ENCODE results near the gene THOC6.
A peak's percentile ranks its signal among the peaks of the same experiment; 100 is the strongest.

Gene THOC6

GRCh38 chr16:2992383-2993081, 31.3 kb upstream of the THOC6 start:
- no peak for DNase-seq

- DNase-seq: no peak
Measured at GRCh38 chr16:2996298-2996697, 27.5 kb upstream of the THOC6 start.

DNA sequence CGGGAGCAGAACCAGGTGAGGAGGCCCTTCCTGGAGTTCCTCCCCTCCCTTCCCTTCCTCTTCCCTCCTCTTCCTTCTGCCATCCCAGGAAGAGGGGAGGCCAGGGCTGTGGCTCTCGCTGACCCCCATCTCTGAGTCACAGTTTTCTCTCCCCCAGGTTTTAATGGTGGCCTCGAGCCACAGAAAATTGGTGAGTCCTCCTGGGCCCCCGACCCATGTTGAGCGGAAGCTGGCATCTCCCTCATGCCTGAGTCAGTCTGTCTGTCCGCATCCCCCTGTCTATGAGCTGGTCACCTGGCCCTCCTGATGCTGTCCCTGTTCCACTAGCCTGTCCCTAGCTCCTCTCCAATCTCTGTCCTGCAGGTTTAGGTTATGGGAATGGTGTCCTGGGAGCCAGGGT, 23.9 kb upstream of the THOC6 start:
- no peak for DNase-seq

GRCh38 chr16:3000540-3000939, 23.3 kb upstream of the THOC6 start:
- no peak for DNase-seq

- DNase-seq: no peak
Measured at GRCh38 chr16:3001316-3001715, 22.5 kb upstream of the THOC6 start.

- peak; percentile 98 for DNase-seq
Measured at GRCh38 chr16:3003582-3004270, 20.1 kb upstream of the THOC6 start.

- no peak for DNase-seq
Measured at GRCh38 chr16:3004319-3004718, 19.5 kb upstream of the THOC6 start.

- no peak for DNase-seq
Measured at GRCh38 chr16:3004781-3005284, 19.0 kb upstream of the THOC6 start.

DNA sequence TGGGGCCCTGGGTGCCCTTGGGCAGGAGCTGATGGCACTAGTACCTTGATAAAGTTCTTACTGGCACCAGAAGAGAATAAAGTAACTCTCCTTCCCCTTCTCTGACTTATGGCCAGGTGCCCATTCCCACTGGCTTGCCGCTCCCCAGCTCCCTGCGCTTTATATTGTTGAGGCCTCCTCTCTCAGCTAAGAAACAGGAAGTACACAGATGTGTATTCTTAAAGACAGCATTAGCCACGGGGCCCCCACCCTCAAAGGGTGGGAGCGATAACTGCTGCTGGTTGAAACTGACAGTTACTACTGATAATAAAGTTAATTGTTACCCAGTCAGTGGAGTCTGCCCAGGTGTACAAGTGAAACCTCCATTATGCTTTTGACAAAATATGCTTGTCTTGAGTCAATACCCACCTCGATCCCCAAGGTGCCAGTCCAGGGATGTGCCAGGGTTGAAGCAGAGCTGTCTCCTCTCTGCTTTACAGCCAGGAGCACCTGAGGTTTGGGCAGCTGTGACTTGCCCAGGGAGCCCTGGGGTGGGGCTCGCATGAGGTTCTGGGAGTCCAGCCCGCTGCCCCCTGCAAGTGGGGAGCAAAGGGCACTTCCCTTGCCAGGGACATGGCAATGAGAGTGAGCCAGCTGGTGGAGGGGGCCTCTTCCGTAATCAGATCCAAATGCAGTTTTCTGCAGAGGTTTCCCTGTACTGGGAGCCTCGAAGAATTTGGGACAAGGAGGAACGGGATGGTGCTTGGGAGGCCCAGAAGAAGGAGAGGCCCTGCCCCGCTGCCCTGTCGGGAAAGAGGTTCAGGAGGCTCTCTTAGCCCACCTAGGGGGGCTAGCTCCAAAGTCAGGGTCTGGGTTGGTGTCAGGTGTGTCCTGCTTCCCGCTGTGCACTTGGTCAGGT, 16.5 kb upstream of the THOC6 start:
- DNase-seq: no peak

DNA sequence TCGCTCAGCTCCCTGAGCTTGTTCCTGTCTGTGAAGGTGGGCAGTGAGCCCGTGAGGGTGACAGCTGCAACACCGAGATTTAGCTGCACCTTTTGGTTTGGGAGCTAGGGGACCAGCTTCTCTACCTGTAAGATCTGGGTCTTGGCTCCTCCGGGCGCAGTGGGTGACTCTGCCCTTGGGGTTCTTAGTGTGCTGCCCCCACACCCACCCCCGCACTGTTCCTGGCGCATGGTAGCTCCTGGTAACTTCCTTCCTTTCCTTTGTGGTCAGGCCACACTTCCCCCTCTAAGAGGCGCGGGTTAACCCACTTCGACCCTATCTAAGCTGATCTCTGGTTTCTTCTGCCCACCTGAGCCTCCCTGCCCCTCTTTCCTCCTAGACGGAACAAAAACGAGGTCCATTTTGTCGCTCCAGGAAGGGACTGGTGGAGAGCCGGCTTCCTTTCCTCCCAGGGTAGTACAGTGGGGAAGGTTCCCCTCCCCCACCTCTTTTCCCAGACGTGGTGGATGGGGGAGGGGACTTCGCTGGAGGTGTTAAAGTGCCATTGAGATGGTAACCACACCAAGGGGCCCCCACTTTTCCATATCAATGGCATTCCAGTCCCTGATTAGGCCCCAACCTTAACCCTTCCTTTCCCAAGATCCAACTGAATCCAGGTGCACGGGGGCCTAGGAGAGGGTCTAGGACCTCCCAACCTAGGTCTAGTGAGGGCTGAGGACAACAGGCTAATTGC, 15.7 kb upstream of the THOC6 start:
- no peak for DNase-seq

DNA sequence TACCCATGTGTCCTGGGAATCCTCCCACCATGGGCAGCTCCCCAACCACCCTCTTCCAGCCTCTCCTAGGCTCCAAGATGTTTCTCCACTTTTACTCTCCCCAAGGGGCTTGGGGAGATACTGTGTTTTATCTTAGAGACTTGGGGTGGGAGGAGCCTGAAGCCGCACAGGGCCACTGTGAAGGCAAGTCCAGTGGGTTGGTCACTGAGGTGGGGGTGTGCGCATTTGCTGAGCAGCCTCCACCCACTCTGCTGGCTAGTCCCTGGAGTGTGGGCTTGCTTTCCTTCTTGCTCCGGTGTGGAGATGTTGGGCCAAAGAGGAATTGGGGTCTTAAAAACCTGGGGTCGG, 15.2 kb upstream of the THOC6 start:
- no peak for DNase-seq

DNA sequence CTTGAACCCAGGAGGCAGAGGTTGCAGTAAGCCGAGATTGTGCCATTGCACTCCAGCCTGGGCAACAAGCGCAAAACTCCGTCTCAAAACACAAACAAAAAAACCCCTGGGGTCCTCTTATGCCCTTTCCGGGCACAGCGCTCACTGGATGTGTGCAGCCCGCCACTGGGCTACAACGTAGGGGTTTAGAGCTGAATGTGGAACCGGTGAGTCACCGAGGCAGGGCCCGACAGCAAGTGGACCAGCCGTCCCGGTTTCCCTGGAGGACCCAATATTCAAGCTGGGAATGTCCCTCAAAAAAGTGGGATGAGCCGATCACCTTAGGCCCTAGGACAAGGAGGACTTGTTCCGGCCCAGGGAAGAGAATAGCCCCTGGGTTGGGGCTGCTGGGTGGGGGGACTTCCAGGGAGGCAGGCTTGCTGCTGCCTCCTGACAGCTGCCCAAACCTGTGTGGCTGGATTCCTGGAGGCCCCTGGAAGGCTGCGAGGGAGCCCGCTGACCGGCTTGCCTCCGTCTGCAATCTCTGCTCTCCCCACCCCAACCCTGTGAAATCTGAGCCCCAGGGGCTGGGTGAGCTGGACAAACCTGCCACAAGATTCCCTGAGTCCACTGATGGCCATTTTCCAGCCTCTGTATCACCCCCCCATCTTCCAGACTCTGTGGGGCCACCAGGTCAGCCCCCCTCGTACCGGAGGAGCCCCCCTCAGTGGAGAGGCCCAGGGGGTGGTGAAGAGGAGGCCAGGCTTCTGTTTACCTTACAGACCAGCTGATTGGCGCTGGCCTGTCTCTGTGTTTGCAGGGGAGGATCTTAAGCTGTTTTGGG, 14.1 kb upstream of the THOC6 start:
- DNase-seq: no peak

DNA sequence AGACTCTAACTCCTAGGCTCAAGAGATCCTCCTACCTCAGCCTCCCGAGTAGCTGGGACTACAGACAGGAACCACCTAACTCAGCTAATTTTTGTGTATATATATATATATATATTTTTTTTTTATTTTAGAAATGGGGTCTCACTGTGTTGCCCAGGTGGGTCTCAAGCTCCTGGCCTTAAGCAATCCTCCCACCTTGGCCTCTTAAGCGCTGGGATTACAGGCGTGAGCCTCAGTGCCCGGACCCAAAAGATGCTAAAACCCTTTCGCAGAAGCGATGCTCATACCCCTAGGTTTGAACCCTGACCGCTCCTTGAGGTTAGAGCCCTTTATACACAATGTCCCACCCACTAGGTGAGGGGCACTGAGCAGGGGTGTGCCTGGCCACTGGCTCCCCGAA, 13.3 kb upstream of the THOC6 start:
- DNase-seq: no peak

DNA sequence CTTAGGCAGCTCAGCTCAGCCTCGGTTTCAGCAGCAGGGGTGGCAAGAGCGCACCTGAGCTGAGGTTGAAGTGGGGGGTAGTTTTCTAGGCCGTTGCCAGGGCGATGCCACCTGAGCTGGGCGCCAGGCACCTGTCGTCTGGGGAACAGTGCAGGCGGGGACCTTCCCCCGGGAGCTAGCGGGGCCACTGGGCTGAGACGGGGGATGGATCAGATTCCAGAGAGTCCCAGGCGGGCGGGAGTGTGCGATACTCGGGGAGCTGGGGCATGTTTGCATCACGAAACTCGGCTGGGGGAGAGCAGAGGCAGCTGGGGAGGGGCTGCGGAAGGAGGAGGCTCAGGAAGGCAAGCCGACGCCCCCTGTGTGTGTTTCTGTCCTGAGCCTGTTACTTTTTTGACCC, 11.6 kb upstream of the THOC6 start:
- no peak for DNase-seq

DNA sequence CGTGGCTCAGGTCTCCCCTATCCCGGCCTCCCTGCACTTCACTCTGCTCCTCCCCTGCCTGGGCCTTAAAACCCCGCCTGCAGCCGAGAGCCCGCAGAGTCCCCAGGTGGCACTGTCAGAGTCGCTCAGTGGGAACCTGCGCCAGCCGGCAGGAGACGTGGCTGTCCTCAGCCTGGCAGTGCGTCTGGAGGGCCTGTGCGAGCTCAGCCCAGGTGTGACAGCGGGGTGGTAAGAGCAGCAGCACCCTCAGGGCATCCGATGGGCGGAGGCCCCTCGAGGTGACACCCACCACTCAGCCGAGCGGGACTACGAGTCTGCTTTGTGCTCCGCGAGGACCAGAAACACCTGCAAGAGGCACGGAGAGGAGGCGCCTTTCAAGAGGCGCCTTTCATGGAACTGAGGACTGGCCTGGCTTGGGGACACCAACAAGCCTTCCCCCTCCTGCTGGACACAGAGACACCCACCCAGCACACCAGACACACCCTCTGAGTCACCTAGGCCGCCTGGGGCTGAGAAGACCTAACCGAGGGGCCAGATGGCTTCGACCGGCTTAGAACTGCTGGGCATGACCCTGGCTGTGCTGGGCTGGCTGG, 10.9 kb upstream of the THOC6 start, which contains the start of gene CLDN9:
TSS of gene CLDN9 (plus strand) at position 96 of the 593 bp plus-strand sequence. CDS start at position 536, 440 bp downstream.
- DNase-seq: no peak

DNA sequence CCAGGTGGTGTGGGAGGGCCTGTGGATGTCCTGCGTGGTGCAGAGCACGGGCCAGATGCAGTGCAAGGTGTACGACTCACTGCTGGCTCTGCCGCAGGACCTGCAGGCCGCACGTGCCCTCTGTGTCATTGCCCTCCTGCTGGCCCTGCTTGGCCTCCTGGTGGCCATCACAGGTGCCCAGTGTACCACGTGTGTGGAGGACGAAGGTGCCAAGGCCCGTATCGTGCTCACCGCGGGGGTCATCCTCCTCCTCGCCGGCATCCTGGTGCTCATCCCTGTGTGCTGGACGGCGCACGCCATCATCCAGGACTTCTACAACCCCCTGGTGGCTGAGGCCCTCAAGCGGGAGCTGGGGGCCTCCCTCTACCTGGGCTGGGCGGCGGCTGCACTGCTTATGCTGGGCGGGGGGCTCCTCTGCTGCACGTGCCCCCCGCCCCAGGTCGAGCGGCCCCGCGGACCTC, 10.3 kb upstream of the THOC6 start:
- DNase-seq: no peak

- no peak for DNase-seq
Measured at GRCh38 chr16:3013998-3014690, 9.7 kb upstream of the THOC6 start.

- no peak for DNase-seq
Measured at GRCh38 chr16:3014971-3015370, 8.9 kb upstream of the THOC6 start.

- no peak for DNase-seq
Measured at GRCh38 chr16:3015865-3016521, 7.8 kb upstream of the THOC6 start.

DNA sequence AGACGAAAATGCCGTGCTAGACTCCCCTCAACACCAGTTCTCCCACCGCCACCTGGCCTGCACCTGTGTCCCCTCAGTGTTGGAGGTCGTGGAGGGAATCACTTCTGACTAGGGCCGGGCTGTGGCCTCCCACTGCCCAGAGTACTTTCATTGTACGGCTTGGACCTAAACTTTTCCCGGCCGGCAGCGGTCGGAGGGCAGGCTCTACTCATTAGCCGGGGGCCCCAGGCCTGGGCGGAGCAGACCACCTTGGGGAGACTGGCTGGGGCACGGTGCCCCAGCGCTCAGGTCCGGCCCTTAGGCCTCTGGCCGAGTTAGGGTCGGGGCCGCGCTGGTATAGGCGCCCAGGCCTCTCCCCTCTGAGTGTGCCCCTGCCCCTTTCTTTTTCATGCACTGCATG, 6.5 kb upstream of the THOC6 start:
- no peak for DNase-seq

All from femur (tissue), 1 donor.